HG03469 (cell line): ENCODE measurements around the gene PSPN.
"Not testable (repeated sequence)": the region's sequence is repeated elsewhere in the genome, so short reads cannot be mapped to it uniquely, and the experiment has no call there.

Experiments
- ATAC-seq: cut with Tn5 transposase; IDR thresholded peaks from one replicate; pipeline ENCODE4 v1.9.1; 2021; ENCODE audit warnings: mild to moderate bottlenecking, moderate library complexity, moderate number of reproducible peaks; ENCODE audit not compliant: unreplicated experiment

The PSPN gene

DNA sequence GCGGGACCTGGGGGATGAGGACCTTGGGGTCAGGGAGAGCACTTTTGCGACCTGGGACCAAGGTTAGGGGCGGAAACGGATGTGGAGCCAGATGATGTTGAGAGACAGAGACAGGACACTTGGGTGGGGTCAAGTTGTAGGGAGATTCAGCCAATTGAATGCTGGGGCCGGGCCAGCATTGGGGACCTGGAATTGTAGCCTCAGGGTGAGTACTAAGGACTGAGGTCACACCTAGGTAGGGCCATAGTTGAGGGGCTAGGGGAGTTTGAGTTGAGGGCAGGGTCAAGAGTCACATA lies 2.0 kb downstream of the PSPN start:
- no peak for ATAC-seq

DNA sequence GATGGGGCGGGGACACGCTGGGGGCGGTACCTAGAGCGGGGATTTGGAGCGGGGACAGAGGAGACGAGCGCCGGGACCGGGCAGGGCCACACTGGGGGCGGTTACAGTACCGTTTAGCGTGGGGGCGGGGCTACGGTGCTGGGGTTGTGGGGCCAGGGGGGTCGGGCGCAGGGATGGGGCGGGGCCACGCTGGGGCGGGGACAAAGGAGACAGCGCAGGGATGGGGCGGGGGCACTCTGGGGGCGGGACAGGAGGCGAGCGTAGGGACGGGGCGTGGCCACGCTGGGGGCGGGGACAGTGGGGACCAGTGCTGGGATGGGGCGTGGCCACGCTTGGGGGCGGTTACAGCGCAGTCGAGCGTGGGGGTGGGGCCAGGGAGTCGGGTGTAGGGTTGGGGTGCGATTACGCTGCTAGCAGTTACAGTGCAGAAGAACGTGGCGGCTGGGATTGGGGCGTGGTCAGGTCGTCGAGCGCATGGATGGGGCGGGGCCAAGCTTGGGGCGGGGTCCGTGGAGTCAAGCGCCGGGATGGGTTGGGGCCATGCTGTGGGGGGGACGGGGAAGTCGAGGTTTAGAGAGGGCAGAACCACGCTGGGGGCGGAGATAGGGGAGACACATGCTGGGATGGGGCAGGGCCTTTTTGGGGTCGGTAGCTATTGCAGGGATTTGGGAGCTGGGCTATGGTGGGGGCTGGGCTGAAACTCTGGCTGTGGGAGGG lies 2.5 kb downstream of the PSPN start:
- ATAC-seq = peak; percentile 26

DNA sequence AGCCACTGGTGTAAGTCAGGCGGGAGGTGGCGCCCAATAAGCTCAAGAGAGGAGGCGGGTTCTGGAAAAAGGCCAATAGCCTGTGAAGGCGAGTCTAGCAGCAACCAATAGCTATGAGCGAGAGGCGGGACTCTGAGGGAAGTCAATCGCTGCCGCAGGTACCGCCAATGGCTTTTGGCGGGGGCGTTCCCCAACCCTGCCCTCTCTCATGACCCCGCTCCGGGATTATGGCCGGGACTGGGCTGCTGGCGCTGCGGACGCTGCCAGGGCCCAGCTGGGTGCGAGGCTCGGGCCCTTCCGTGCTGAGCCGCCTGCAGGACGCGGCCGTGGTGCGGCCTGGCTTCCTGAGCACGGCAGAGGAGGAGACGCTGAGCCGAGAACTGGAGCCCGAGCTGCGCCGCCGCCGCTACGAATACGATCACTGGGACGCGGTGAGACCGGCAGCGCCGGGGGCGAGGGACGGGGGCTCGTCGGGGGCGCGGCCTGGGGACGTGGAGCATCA lies 3.1 kb downstream of the PSPN start, which contains the start of gene ALKBH7:
Gene ALKBH7, plus strand, starts transcription at position 201 of the 502 bp plus-strand sequence. Its CDS starts 27 bp downstream, at position 228.
- peak; percentile 60 for ATAC-seq

DNA sequence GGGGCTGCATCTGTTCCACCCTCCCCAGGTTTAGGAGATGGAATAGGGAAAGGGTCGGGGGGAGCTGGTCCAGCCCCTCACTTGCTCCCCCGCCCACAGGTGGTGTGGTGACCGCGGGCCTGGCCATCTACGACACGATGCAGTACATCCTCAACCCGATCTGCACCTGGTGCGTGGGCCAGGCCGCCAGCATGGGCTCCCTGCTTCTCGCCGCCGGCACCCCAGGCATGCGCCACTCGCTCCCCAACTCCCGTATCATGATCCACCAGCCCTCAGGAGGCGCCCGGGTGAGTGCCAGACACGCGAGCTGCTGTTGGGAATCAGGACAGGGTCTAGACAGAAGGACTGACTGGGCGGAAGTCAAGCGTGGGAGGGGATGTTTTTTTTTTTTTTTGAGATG lies 11.4 kb downstream of the PSPN start:
- ATAC-seq = no peak

DNA sequence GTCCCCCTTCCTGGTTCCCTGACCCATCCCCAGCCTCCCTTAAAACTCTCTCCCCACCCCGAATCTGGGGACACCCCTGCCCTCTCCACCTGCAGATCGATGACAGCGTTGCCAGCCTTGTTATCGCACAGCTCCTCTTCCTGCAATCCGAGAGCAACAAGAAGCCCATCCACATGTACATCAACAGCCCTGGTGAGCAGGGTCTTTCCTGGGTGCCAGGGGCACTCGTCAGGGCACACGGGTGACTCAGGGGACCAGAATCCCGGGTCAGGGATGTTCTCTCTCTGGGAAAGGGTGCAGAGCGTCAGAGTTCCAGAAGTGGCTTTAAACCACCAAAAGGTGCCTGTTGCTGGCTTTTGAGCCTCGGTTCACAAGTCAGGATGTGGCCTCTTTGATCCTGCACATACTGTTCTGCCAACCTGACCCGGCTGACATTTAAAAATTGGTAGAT lies 13.4 kb downstream of the PSPN start:
- no peak for ATAC-seq

DNA sequence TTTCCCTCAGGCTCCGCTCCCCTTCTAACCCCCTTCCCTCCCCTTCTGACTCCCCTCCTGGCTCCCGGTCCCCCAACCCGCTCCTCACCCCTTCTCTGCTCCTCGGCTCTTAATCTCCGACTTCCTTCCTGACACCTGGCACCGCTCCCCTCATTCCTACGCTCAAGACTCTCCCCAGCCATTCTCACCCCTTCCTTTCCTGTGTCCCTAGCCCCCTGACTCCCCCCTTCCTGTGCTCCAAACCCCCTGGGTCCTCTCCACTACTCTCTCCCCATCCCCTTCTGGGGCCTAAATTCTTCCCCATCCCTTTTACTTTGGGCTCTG lies 13.7 kb downstream of the PSPN start:
- no peak for ATAC-seq

DNA sequence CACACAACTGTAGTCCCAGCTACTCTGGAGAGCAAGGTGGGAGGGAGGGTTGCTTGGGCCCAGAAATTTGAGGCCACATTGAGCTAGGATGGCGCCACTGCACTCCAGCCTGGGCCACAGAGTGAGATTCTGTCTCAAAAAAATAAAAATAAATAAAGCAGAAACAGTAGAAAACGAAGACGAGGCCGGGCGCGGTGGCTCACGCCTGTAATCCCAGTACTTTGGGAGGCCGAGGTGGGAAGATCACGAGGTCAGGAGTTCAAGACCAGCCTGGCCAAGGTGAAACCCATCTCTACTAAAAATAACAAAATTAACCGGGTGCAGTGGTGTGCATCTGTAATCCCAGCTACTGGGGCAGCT lies 14.9 kb downstream of the PSPN start:
- ATAC-seq = not testable (repeated sequence)

DNA sequence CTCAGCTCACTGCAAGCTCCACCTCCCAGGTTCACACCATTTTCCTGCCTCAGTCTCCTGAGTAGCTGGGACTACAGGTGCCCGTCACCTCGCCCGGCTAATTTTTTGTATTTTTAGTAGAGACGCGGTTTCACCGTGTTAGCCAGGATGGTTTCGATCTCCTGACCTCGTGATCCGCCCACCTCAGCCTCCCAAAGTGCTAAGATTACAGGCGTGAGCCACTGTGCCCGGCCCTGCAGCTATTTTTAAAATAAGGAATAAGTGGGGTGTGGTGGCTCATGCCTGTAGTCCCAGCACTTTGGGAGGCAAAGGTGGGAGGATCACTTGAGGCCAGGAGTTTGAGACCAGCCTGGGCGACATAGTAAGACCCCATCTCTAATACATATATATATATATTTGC lies 15.3 kb downstream of the PSPN start:
- not testable (repeated sequence) for ATAC-seq

DNA sequence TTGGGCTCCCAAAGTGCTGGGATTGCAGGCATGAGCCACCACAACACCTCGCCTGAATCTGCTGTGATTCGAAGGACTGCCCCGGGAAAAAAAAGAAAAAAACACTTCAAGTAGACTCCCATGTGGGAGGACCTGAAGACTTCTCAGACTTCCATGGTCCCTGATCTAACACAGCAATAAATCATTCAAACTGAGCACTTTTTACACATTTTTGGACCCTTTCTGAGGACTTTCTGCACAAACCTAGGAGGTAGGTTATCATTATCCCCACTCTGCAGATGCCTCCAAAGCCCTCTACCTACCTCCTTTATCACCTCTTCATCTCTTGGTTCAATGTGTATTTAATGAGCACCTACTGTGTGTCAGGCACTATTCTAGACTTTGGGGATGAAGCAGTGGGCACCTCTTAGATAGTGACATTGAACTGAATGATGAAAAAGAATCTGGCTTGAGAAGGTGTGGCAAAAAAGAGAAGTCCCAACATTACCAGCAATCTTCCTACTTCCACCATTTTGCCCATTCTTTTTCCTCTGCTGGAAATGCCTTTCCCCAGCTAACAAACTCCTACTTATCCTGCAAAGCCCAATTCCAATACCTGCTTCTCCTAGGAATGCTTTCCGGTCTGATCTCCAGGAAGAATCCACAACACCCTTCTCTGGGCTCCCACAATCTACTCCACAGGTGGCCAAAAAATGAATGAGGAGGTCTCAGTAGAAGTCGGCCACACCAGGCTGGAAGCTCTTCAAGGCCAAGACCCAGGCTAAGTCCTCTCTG lies 16.0 kb downstream of the PSPN start:
- ATAC-seq = no peak

DNA sequence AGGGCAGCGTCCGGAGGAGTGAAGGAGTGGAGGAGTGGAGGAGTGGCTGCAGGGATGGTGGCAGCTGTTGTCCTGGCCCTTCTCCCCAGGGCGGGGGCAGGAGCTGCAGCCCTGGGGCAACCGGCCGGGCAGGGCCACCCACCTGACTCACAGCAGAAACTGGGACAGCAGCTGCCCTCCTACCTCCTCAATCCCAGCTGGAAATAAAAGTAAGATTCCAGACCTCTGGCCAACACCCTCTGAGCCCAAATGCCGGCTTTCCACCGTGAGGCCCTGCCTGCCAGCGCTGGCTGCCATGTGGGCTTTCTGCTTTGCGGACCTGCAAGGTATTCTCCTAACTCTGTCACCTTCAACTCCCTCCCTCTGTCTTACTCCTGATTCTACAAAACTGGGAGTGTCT lies 17.7 kb downstream of the PSPN start:
- no peak for ATAC-seq

DNA sequence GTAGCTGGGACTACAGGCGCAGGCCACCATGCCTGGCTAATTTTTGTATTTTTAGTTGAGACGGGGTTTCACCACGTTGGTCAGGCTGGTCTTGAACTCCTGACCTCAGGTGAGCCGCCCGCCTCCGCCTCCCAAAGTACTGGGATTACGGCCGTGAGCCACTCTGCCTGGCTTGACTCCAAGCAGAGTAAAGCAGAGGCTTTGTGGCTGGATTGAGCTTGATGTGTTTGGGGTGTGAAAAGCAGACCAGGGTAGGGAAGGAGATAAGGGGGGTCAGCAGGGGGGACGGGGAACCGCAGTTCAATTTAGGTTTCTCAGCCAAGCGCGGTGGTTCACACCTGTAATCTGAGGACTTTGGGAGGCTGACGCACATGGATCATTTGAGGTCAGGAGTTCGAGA lies 18.6 kb downstream of the PSPN start:
- ATAC-seq = no peak

DNA sequence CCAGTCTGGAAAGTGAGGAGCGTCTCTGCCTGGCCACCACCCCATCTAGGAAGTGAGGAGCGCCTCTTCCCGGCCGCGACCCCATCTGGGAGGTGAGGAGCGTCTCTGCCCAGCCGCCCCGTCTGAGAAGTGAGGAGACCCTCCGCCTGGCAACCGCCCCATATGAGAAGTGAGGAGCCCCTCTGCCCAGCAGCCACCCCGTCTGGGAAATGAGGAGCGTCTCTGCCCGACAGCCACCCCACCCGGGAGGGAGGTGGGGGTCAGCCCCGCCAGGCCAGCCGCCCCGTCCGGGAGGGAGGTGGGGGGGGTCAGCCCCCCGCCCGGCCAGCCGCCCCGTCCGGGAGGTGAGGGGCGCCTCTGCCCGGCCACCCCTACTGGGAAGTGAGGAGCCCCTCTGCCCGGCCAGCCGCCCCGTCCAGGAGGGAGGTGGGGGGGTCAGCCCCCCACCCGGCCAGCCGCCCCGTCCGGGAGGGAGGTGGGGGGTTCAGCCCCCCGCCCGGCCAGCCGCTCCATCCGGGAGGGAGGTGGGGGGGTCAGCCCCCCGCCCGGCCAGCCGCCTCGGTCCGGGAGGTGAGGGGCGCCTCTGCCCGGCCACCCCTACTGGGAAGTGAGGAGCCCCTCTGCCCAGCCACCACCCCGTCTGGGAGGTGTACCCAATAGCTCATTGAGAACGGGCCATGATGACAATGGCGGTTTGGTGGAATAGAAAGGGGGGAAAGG lies 20.3 kb downstream of the PSPN start:
- ATAC-seq = not testable (repeated sequence)

DNA sequence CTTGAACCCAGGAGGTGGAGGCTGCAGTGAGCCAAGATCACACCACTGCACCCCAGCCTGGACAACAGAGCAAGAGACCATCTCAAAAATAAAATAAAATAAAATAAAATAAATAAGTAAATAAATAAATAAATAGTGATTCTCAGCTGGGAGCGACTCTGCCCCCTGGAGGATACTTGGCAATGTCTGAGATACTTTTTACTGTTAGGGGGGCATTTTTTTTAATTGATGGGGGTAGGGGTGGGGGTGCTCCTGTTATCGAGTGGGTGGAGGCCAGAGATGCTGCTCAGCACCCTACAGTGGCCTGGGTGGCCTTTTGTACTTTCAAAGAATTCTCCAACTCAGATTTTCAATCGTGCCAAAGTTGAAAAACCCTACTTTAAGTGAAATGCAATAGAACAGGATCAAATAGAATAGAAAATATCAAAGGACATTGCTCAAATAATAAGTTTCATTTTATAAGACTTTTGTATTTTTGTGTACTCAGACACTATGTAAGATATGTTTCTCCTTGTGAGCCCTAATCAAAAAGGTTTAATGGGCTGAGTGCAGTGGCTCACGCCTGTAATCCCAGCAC lies 21.5 kb downstream of the PSPN start:
- no peak for ATAC-seq

DNA sequence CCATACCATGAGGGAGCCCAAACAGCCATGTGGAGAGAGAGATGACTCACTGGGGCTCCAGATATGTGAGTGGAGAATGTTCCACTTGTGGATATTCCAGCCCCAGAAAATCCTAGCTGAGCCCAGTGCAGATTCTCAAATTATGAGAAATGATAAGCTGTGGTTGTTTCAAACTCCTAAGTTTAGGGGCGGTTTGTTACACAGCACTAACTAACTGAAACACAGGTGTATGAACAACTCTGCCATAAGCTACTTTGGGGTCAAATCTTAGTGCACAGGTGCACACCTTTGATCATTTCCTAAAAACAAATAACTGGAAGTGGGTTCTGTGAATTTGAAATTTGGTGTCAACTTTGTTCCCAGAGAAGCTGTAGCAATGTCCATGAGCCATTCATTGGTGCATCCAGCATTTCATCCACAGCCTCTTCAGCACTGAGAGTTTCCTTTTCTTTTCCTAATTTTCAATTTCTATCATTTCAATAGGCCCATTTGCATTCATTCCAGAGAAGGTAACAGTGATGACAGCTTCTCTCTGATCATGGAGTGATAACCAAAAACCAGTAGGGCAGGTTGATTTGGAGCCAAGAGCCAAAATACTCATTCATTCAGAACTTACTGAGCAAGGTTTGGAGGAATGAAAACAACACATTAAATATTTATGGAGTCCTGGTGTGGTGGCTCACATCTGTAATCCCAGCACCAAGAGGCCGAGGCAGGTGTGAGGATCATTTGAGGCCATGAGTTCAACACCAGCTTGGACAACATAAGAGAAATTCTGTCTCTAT lies 23.2 kb downstream of the PSPN start:
- ATAC-seq = no peak

DNA sequence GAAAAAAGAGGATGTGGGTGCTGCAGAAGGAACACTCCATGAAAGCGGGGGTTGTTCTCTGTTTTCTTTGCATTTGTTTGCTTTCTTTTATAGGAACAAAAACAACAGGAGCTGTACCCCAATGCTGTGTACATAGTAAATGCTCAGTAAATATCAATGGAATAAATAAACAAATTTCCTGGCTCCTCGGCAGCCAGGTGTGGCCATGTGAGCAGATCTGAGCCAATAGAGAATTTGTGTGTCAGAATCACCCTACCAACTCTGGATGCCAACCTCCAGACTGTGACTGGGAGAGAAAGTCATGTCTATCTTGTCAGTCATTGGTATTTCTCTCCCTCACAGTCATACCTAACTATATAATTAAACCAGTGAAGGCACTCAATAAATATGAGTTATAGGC lies 25.0 kb downstream of the PSPN start:
- no peak for ATAC-seq

DNA sequence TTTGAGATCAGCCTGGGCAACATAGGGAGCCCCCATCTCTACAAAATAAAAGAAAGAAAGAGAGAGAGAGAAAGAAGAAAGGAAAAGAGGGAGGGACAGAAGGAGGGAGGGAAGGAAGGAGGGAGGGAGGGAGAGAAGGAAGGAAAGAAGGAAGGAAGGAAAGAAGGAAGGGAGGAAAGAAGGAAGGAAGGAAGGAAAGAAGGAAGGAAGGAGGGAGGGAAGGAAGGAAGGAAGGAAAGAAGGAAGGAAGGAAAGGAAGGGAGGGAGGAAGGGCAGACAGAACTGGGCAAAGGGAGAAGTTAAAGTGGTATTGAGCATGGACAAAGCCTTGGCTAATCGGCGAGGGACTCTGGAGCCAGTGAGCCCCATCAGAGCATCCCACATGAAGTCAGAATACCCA lies 26.5 kb downstream of the PSPN start:
- ATAC-seq = not testable (repeated sequence)

DNA sequence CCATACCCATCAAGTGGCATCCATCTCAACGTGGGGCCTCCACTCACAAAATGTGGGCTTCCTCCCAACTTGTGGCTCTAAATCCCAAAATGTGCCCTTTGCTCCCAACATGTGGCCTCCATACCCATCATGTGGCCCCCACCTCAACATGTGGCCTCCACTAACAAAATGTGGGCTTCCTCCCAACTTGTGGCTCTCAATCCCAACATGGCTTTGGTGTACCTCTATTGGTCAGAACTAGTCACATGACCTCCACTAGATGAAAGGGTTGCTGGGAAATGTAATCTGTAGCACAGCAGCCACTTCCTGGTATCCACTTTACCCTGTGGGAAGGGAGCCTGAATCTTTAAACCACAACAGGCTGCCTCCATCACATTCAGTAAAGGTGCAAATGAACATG lies 32.3 kb downstream of the PSPN start:
- no peak for ATAC-seq

DNA sequence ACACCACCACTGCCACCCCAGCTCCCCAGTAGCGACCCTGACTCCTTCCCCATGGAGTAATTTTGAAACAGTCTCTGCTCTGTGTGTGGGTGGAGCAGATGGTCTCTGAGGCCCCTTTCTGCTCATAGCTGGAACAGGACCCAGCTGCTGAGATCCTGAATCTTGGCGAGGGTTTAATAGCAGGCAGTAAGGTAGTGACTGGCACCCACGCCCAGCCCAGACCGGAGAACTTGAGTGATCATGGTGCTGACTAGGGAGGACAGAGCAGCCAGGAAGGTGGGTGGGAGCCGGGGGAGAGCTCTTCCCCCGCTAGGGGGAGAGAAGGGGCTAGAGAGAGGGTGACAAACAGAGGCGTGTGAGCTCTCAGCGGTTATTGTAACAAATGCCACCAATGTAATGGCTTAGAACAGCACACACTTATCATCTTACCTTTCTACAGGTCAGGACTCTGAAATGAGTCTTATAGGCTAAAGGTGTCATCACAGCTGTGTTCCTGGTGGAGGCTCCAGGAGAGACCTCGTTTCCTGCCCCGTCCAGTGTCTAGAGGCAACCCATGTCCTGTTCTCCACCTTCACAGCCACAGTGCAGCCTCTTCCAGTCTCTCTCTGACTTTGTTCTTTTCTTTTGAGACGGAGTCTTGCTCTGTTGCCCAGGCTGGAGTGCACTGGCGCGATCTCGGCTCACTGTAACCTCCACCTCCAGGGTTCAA lies 35.1 kb downstream of the PSPN start:
- no peak for ATAC-seq

DNA sequence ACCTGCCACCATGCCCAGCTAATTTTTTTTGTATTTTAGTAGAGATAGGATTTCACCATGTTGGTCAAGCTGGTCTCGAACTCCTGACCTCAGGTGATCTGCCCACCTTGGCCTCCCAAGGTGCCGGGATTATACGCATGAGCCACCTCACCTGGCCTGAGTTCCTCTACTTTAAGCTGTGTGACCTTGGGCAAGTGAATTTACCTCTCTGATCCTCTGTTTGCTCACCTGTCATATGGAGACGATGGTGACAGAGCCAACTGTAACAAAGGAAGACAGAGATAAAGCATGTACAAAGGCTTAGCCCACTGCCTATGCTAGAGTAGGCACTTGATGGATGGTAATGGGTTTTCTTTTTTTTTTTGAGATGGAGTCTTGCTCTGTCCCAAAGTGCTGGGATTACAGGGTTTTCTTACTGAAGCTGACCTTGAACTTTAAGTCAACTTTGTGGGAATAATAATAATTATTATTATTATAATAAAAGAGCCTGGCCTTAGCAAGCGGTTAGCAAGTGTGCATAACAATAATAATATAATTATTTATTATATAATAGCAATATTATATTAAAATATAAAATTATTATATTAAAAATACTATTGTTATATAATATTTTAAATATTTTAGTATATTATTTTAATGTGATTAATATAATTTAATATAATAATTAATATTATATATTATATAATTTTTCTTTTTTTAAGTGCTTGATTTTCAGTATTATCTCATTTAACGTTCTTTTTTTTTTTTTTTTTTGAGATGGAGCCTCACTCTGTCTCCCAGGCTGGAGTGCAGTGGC lies 41.0 kb downstream of the PSPN start:
- ATAC-seq = no peak
